ENCODE data around the gene DAND5.

The DAND5 gene

DNA sequence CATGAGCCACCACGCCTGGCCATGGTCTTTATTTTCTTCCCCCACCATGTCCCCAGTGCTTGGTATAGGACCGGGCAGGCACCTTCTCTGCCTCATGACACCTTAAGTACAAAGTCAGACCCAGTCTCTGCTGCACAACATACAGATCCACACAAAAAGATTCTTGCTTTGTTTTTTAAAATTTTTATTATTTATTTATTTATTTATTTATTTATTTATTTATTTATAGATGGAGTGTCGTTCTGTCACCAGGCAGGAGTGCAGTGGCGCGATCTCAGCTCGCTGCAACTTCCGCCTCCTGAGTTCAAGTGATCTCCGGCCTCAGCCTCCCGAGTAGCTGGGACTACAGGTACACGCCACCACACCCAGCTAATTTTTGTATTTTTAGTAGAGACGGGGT, 23.4 kb downstream of the DAND5 start:
- no peak for DNase-seq (ENCODE audit: low read depth, low spot score)

DNA sequence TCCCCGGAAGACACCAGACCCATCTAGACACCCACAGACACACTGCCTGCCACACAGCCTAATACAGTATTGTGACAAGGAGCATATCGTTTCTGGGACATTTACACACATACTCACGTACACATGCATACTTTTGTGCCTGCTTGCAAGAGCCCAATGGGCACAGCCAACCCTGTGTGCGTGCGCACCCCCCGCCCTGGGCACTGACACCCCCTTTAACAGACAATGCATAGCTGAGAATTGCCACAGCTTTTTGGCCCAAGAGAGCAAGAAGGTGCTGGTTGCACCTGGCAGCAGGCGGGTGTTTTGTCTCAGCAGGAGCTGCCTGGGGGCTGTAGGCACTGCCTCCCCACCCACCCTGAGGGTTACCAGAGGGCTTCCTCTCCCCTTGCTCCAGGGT, 24.2 kb downstream of the DAND5 start:
- no peak for DNase-seq (ENCODE audit: low read depth, low spot score)

DNA sequence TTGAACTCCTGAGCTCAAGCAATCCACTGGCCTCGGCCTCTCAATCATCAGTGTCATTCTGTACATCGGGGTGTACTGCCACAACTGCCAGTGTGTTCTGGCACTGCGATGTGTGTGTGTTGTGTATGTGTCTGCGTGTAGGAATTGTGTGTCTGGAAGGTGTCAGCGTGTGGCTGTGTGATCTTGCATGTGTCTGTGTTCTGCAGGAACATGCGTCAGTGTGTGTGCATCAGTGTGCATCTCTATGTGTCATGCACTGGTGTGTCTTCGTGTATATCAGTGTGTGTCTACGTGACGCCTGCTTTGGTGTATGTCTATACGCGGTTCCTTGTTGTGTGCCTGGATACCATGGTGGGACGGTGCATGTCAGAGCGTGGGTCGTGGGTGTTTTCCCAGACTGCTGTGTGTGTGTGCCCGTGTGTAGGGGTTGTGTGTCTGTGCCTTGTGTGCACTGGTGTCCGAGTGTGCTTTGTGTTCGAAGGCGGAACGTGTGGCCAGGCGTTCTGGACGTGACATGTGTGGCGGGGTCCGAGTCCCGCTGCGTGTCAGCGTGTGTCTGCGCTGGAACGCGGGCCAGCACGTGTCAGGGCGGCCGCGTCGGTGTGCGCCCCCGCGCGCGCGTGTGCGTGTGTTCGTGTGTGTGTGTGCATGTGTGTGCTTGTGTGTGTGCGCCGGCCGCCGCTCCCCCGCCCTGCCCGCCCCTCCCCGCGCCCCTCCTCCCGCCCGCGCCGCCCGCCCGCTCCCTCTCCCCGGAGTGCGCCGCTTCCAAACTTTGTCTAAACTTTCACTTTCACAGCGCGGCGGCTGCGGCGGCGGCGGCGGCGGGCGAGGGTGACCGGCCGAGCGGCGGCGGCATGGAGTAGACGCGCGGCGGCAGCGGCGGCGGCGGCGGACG, 25.6 kb downstream of the DAND5 start, which contains the start of gene NFIX:
TSS of gene NFIX (plus strand) at position 775 of the 895 bp plus-strand sequence. CDS start 363 bp downstream, outside the sequence.
- peak; percentile 34 for DNase-seq (ENCODE audit: low read depth, low spot score)

DNA sequence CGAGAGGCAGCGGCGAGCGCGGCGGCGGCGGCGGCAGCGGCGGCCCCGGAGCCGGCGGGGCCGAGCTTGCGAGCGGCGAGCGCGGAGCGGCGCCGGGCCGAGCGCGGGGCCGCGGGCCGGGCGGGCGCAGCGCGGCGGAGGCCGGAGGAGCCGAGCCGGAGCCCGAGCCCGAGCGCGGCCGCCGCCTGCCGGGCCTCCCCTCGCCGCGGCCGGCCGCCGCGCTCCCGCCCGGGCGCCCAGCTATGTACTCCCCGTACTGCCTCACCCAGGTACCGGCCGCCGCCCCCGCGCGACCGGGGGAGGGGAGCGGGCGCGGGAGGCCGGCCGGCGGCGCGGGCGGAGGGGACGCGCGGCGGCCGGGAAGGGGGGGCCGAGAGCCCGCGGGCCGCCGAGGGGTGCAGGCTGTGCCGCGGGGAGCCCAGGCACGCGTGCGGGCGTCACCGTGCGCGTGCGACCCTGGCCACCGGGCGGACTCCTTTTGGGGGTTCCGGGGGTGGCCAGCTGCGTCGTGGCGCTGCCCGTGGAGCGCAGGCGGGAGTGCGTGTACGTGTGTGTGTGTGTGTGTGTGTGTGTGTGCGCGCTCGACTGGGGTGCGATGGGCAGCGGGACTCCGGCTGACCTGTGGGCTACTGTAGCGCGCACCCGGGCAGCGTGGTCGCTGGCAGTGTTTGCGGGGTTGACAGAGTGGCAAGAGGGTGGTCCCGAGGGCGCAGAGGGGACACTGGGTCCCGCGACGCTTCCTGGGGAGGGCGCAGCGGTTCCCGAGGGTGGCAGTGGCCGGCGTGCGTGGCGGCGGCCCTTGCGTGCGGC, 26.4 kb downstream of the DAND5 start:
- DNase-seq (ENCODE audit: low read depth, low spot score), result no peak

DNA sequence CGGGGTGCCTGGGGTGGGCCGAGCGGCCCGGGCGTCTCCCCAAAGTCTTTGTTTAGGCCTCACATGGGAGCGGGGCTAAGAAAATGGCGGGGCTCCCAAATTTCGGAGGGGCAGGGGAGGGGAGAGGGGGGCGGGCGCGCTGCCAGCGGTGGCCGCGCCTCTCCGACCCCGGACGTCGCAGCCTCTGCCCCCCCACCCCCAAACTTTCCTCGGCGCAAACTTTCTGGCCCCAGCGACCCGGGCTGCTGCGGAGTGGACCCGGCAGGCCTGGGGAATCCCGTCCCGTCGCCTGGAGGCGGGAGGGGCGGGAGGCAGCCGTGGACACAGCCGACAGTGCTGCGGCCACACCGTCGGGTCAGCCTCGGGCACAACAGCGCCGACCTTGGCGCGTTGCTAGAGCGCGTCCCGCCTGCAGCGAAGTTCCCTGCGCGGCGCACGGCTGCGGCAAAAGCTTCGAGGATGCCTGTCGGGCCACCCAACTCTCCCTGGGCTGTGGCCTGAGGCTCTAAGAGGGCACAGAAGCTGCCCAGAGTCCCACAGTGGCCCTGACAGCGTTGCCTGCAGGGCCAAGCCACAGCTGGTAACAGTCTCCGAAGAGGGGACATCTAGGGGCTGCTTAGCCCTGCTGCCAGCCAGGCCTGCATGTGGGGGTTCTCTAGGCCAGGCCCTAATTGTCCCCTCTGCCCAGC, 27.2 kb downstream of the DAND5 start:
- no peak for DNase-seq (ENCODE audit: low read depth, low spot score)

DNA sequence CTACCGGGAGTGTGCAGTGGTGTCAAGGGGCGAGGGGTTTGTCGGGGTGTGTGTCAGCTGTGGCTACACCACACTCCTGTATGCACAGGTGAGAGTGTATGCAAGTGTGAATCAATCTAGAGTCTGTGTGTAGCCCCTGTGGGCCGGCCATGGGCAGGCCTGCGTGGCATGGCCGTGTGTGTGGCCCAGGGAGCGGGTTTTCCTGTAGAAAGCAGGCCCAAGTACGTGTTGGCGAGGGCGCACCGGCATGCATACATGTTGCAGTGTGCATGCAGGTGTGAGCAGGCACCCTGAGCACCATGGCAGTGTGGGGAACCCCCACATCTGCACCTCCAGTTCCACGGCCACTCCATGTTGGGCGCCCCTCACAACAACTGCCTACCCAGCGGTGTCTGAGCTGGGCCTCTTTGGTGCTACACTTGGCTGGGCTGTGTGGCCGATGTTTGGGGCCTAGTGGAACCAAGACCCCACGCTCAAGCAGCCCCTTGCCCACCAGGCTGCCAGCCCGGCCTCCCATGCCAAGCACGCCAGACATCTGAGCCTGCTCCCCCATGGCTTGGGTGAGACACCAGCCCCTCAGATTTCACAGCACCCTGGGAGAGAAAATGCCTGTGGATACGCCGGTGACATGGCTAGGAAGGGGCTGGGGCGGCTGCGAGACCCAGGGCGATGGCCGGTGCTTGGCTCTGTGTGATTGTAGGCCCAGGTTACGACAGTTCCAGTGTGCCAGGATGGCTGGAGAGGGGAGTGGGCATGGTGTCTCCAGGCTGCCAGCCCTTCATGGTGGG, 28.0 kb downstream of the DAND5 start:
- DNase-seq (ENCODE audit: low read depth, low spot score), result no peak

DNA sequence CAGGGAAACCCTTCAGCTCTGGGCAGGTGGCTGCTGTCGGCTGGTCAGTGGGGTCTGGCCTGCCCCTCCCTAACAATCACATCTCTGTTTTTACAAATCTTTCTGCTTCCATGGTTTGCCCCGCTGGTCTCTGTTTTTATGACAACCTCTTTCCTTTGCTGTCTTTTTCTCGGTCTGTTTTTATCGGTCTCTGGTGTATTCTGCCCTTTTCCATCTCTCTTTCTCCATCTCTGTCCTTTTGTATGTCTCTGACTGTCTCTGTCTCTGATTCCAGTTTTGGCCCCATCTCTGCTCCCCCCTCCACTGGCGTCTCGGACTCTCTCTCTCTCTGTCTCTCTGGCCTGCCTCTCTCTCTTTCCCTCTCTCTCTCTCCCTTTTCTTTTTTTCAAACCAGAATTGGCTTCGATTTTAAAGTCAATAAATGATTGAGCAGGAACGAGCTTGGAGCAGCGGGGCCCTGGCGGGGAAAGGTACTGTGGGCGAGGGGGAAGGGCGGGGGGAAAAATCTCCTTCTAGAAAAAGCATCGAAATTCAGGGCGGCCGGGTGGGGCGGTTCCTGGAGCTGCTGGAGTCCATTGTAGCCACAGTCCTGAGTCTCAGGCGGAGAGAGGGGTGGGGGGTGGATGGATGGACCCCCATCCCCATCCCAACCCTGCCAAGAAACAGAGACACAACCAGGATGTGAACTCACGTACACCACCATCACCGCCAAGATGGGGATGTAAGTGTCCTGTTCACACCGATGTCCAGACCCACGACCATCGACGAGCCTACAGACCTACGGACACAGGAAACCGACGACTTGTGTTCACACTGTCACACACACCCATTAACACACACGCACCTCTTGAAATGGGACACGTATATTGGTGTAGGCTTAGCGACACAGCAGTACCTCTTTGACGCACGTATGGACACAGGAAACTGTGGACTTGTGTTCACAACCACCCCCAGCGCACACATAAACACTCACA, 28.9 kb downstream of the DAND5 start:
- no peak for DNase-seq (ENCODE audit: low read depth, low spot score)

DNA sequence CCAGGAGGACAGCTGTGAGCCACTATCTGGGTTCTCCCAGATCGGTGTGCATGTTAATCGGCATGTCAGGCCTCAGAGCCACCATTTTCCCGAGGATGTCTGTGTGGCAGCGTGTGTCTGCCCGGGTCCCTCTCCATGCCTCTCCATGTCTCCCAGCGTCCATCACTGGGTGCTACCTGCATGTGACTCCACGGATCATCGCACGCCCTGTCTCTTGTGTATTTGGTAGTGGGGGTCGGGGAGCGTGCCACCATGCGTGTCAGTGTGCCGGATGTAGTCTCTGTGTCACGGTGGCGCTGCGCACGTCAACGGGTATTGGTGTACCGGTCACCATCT, 31.8 kb downstream of the DAND5 start:
- DNase-seq (ENCODE audit: low read depth, low spot score), result no peak

DNA sequence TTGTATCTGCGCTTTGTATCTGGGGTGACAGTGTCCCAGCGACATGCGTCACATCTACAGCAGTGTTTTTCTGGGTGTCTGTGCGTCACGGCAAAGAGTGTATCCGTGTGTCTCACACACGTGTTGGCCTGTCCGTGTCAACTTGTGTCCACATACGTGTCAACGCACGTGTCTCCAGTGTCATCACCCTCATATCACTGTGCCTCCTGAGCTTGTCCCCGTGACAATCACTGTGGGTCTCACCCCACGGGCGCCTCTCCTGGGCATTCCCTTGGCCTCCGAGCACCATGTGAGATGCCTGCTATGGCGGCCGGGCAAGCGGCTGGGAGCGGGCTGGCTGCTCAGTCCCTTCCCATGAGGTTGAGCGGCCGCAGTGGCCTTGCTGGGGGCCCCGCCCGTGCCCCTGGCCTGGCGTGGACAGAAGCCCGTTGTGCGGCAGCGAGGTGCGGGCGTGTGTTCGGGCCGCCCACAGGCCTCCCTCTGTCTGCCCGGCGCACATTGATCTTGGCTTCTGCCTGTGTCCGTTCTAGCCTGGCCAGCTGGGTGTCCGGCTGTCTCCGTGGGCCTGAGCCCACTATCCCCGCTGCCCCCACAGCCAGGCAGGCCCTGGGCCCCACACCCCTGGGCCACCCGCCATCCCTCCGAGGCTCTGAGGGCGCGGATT, 32.3 kb downstream of the DAND5 start:
- DNase-seq (ENCODE audit: low read depth, low spot score), result no peak

DNA sequence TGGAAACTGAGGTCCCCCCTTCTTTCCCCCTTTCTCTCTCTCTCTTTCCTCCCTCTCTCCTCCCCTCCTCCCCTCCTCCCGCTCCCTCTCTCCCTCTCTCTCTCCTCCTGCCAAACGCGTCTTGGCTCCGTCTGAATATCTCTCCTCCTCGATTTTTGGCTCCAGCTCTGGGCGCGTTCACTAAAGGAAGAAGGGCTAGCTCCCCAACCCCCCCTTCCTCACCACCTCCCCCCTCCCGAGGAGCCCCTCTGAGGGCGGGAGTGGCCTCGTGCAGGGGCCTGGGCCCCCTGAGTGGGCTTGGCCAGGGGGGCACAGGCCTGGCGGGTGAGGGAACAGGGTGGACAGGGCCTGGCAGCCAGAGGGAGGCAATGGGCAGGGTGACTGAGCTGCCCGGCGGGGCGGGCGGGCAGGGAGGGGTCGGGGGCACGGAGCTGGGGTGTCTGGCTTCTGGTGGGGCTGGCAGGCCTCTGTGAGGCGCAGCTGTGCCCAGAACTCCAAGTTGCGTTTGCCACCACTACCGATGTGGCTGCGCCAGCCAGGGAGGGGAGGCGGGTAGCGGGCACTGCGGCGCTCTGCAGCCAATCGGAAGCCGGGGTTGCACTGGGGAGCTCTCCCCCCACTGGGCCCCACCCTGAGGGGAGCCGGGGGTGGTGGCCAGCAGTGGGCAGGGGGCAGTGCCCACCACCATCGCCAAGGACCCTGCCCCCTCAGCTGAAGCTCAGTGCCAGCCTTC, 33.0 kb downstream of the DAND5 start:
- DNase-seq (ENCODE audit: low read depth, low spot score), result no peak

DNA sequence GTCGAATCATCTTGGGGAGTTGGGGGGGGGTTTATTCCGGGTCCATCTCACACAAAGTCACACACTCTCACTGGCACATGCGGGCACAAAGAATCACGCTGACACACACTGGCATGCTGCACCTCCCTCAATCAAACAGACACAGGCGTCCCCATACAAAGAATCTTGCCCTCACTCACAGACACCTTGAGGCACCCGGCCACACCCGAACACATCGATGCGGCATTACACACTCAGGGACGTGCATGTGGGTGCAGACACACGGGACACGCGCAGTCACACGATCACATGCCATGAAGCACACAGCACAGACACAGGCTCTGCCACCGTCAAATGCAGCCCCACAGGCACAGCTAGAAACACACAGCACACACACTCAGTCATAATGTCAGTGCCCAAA, 33.7 kb downstream of the DAND5 start:
- DNase-seq (ENCODE audit: low read depth, low spot score), result no peak

DNA sequence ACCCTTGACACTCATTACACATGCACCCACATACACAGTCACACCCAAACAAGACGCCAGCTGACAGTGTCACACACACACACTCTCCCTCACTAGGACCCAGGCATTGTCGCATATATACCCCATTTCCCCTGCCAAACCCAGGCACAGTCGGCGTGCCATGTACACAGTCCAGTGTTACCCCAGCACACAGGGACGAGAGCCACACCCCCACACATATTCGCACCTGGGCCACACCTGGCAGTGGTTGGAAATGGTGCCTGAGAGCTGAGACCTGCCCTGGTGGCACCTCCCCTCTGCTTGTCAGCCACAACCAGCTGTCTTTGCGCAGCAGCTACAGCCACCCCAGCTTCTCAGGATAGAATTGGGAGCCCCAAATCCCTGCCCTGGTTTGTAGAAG, 34.9 kb downstream of the DAND5 start:
- no peak for DNase-seq (ENCODE audit: low read depth, low spot score)

DNA sequence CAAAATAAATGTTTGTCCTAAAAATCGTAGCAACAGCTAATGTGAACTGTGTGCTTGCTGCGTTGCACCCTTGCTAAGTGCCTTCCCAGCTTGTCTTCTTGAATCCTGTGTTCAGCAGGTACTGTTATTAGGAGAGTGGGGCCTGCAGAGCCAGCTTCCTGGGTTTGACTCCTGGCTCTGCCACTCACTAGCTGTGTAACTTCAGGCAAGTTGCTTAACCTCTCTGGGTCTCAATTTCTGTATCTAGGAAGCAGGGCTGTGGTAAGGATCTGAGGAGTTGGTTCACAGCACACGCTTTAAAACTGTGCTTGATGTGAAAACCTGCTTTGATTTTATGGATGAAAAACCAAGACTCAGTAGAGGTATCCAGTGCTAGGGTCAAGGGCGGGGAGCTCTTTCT, 35.9 kb downstream of the DAND5 start:
- DNase-seq (ENCODE audit: low read depth, low spot score), result no peak

DNA sequence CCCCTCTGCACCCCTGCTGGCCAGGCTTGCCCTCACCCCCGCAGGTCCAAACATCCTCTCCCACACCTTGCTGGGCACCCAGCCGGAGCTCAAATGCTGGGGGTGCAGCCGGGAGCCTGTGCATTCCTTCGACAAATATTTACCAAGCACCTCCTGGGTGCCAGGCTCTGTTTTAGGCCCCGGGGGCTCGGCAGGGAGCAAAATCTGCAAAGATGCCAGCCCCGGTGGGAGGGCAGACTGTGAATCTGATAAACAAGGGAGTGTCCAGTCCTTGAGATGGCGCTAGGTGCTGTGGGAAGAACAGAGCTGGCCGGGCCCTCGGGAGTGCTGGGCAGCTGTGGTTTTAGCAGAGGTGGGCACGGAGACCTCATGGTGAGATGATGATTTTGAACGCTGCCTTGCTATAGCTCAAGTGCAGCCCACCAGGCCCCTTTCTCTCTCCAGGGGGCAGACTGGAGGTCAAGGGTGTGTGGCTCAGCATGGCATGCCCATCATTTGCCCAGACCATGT, 36.5 kb downstream of the DAND5 start:
- DNase-seq (ENCODE audit: low read depth, low spot score), result no peak

DNA sequence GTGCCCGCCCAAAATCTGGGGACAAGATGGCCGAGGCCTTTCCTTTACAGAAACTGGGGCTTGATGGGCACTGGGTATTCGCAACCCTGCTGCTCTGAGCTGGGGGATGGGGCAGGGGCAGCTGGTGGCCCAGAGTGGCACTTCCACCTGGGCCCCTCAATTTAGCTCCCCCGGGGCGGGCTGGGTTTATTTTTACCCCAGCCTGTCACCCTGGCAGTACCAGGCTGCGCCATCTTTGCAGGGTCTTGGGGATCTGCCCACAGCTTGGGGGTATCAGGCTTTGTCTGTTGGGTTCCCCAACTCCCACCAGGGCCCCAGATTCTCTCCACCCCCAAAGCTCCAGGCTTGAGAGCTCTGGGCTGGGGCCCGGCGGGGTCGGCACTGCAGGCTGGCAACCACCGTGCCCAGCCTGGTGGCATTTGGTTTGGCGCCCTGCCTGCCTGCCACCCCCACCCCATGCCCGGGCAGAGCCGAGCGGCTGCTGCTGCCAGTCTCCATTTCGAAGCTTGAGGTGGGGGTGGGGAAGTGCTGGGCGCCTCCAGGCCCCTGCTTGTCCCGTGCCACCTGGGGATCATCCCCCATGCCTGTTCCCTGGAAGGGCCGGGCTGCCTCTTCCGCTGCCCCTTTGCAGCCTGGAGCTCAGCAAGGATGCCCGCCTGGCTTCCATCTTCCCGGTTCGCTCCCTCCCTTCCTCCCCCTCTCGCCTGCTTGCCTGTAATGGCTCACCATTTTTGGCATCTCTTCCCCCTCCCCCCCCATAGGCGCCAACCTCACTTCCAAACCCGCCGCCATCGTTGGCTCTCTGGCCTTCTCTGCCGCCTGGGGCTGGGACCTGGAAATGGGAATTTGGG, 37.3 kb downstream of the DAND5 start:
- no peak for DNase-seq (ENCODE audit: low read depth, low spot score)

DNA sequence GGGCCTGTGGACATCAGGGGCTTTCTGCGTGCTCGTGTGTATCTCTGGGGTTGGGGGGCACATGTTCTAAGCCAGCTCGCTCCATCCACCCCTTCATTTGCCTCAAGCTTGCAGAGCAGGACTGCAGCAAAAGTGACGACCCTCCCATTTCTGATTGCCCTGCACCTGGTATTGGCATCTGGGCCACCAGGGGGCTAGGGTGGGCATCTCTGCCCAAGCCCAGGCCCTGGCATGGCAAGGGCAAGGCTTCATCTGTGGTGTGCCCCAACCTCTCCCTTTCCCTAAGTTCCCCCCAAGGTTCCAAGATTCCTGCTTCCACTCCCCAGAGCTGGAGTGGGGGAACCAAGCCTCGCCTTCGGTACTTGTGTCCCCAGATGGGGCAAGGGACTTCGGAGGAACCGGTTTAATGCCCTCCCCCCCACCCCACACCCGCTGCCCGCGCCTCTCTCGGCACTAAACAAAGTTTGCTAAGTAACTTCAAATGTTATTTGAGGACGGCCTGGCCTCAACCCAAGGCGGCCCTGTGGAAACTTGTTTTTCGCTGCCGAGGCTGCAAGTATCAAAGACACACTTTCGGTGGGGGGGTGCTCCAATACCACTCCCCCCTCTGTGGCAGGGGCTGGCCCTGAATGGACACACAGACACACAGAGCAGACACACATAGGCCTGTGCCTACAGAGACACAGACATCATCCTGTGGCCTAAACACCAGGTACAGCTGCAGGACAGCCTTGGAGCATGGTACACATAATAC, 38.1 kb downstream of the DAND5 start:
- DNase-seq (ENCODE audit: low read depth, low spot score), result no peak

Measured in activated naive CD8-positive, alpha-beta T cell treated with anti-CD3 and anti-CD28 coated beads, Interleukin-2, amount 50 U/mL, for 16 hours (primary cell).